H1 (cell line): ENCODE results near the gene SH3BP2. TPM values are rescaled to one million over a fixed set of nuclear protein-coding genes. Genes with fewer than 3 reads are reported as not detected.

Source experiments
- CTCF ChIA-PET: fragments of 300-600 bp; sonication (Branson Sonifier 250); formaldehyde crosslinking; loops from one replicate; lab custom pipeline; 2021; ENCODE audit not compliant: partially characterized antibody; lab: Charles Lee
- POLR2A ChIA-PET: fragments of 300-600 bp; sonication (Branson Sonifier 250); formaldehyde crosslinking; loops from one replicate; lab custom pipeline; 2021; ENCODE audit warnings: inconsistent platforms; ENCODE audit not compliant: partially characterized antibody; lab: Charles Lee
- DNase-seq, 2 experiments: peaks; one replicate each; pipeline versions ENCODE4 v3.0.0 to v3.0.0-alpha.2; 2010 to 2022; ENCODE audit warnings: low spot score in 2 of 2, low read depth in 1 of 2, mixed read lengths in 1 of 2
- FAIRE-seq: peaks from 2 replicates; lab custom pipeline; 2011; peaks lifted over from hg19 to GRCh38; lab: Jason Lieb, UNC
- H2AFZ ChIP-seq: 2 replicates; pipeline ENCODE4 v1.8.1; 2012; ENCODE audit warnings: low read length, inconsistent platforms
- H2AK5ac ChIP-seq: 2 replicates; pipeline ENCODE4 v1.6.1; 2013; ENCODE audit warnings: low read depth, low read length
- H2BK120ac ChIP-seq: replicated peaks from 2 replicates; pipeline ENCODE3; 2013; ENCODE audit warnings: low read depth, low read length, inconsistent platforms
- H2BK12ac ChIP-seq: 2 replicates; pipeline ENCODE4 v1.6.1; 2013; ENCODE audit warnings: low read depth, low read length
- H2BK15ac ChIP-seq: 2 replicates; pipeline ENCODE4 v1.6.1; 2013; ENCODE audit warnings: low read length
- H2BK20ac ChIP-seq: 2 replicates; pipeline ENCODE4 v1.6.1; 2013; ENCODE audit warnings: low read length
- H2BK5ac ChIP-seq: 2 replicates; pipeline ENCODE4 v1.6.1; 2013; ENCODE audit warnings: low read depth, low read length
- H3K14ac ChIP-seq: 2 replicates; pipeline ENCODE4 v1.6.1; 2013; ENCODE audit warnings: inconsistent platforms; ENCODE audit not compliant: insufficient read length
- H3K18ac ChIP-seq: 2 replicates; pipeline ENCODE4 v1.6.1; 2013; ENCODE audit warnings: low read length; ENCODE audit errors: extremely low read depth
- H3K23ac ChIP-seq: 2 replicates; pipeline ENCODE4 v1.6.1; 2013; ENCODE audit warnings: inconsistent platforms; ENCODE audit not compliant: insufficient read length
- H3K23me2 ChIP-seq: 2 replicates; pipeline ENCODE4 v1.6.1; 2013; ENCODE audit warnings: low read depth, low read length
- H3K27ac ChIP-seq: 2 replicates; pipeline ENCODE4 v1.6.1; 2011; ENCODE audit warnings: low read depth, low read length, inconsistent platforms
- H3K27me3 ChIP-seq, 4 experiments: replicated peaks in 1 of 4; 1 replicate in 1 of 4; 2 replicates in 3 of 4; pipeline versions ENCODE4 v1.6.1 to v1.8.1; 2011 to 2013; ENCODE audit warnings: low read length in 3 of 4, mild to moderate bottlenecking in 3 of 4, inconsistent platforms in 2 of 4, mixed read lengths in 2 of 4, moderate library complexity in 1 of 4; ENCODE audit not compliant: control insufficient read depth in 3 of 4, insufficient read depth in 3 of 4; ENCODE audit errors: extremely low read depth in 1 of 4
- H3K36me3 ChIP-seq, 4 experiments: 2 replicates each; pipeline versions ENCODE4 v1.6.1 to v1.8.1; 2011 to 2013; ENCODE audit warnings: mild to moderate bottlenecking in 4 of 4, low read length in 3 of 4, moderate library complexity in 2 of 4, control low read depth in 1 of 4, inconsistent platforms in 1 of 4; ENCODE audit not compliant: insufficient read depth in 4 of 4, control insufficient read depth in 2 of 4
- H3K4ac ChIP-seq: replicated peaks from 2 replicates; pipeline ENCODE3; 2013; ENCODE audit warnings: low read length, low read depth, mixed read lengths, inconsistent platforms; ENCODE audit not compliant: insufficient read length
- H3K4me1 ChIP-seq, 4 experiments: replicated peaks in 1 of 4; 1 replicate in 1 of 4; 2 replicates in 3 of 4; pipeline versions ENCODE4 v1.6.1 to v1.8.1; 2011 to 2013; ENCODE audit warnings: low read length in 3 of 4, inconsistent platforms in 2 of 4, mixed read lengths in 1 of 4; ENCODE audit not compliant: insufficient read depth in 4 of 4, control insufficient read depth in 3 of 4
- H3K4me2 ChIP-seq, 2 experiments: 2 replicates each; pipeline versions ENCODE4 v1.6.1 to v1.8.1; 2011 to 2013; ENCODE audit warnings: low read depth in 2 of 2, low read length in 2 of 2, control low read depth in 1 of 2, inconsistent platforms in 1 of 2, mild to moderate bottlenecking in 1 of 2; ENCODE audit not compliant: insufficient read depth in 1 of 2
- H3K4me3 ChIP-seq, 4 experiments: fragments of 200-600, 300-600 bp in 1 of 4; sonication (generic), shearing (Covaris generic), sonication (Bioruptor Twin) in 1 of 4; 2 replicates each; pipeline versions ENCODE4 v1.5.1 to v1.8.1; 2011 to 2016; ENCODE audit warnings: low read length in 4 of 4, low read depth in 3 of 4, control low read depth in 2 of 4, inconsistent platforms in 2 of 4, mild to moderate bottlenecking in 2 of 4, mixed read lengths in 1 of 4, moderate library complexity in 1 of 4; ENCODE audit not compliant: insufficient read depth in 2 of 4; ENCODE audit errors: extremely low read depth in 1 of 4
- H3K56ac ChIP-seq: replicated peaks from 2 replicates; pipeline ENCODE3; 2013; ENCODE audit warnings: low read depth, mild to moderate bottlenecking, mixed read lengths, low read length, inconsistent platforms; ENCODE audit not compliant: insufficient read length
- H3K79me1 ChIP-seq: 2 replicates; pipeline ENCODE4 v1.6.1; 2013; ENCODE audit warnings: low read depth, low read length, control low read depth
- H3K79me2 ChIP-seq, 2 experiments: 2 replicates each; pipeline versions ENCODE4 v1.6.1 to v1.8.1; 2012 to 2013; ENCODE audit warnings: low read length in 2 of 2, mild to moderate bottlenecking in 2 of 2, inconsistent platforms in 1 of 2; ENCODE audit not compliant: insufficient read depth in 2 of 2, control insufficient read depth in 1 of 2
- H3K9ac ChIP-seq, 4 experiments: replicated peaks in 1 of 4; 1 replicate in 1 of 4; 2 replicates in 3 of 4; pipeline versions ENCODE4 v1.6.1 to v1.8.1; 2011 to 2013; ENCODE audit warnings: low read depth in 3 of 4, low read length in 3 of 4, control low read depth in 2 of 4, mild to moderate bottlenecking in 2 of 4, moderate library complexity in 2 of 4, inconsistent platforms in 1 of 4; ENCODE audit errors: extremely low read depth in 1 of 4
- H3K9me3 ChIP-seq, 2 experiments: 2 replicates each; pipeline versions ENCODE4 v1.6.1 to v1.8.1; 2012 to 2013; ENCODE audit warnings: mild to moderate bottlenecking in 2 of 2, moderate library complexity in 2 of 2, control low read depth in 1 of 2, inconsistent platforms in 1 of 2, low read depth in 1 of 2, low read length in 1 of 2, mixed read lengths in 1 of 2; ENCODE audit not compliant: insufficient read depth in 2 of 2
- H4K20me1 ChIP-seq, 2 experiments: replicated peaks in 1 of 2; 2 replicates each; pipeline versions ENCODE3 to v1.8.1; 2011 to 2013; ENCODE audit warnings: inconsistent platforms in 2 of 2, low read length in 2 of 2, mild to moderate bottlenecking in 1 of 2; ENCODE audit not compliant: insufficient read depth in 2 of 2, control insufficient read depth in 1 of 2
- H4K5ac ChIP-seq: 2 replicates; pipeline ENCODE4 v1.6.1; 2013; ENCODE audit warnings: low read length, low read depth, mixed read lengths, inconsistent platforms; ENCODE audit not compliant: insufficient read length
- H4K8ac ChIP-seq: 2 replicates; pipeline ENCODE4 v1.8.0; 2013; ENCODE audit warnings: mild to moderate bottlenecking, moderate library complexity, low read length, inconsistent platforms; ENCODE audit not compliant: insufficient read depth; ENCODE audit errors: extremely low read depth
- H4K91ac ChIP-seq: replicated peaks from 2 replicates; pipeline ENCODE3; 2013; ENCODE audit warnings: low read length, mixed read lengths, inconsistent platforms; ENCODE audit not compliant: insufficient read length
- SIN3A ChIP-seq, 2 experiments: IDR thresholded peaks in 1 of 2; conservative IDR thresholded peaks in 1 of 2; 2 replicates each; pipeline ENCODE4 v1.6.1; 2011 to 2012; ENCODE audit warnings: low read length in 2 of 2, improper control_type of control experiment in 1 of 2, low read depth in 1 of 2, mild to moderate bottlenecking in 1 of 2
- WGBS, 2 experiments: shearing (Covaris generic) in 1 of 2; methylation state at CpG; one replicate each; pipeline versions ENCODE4 v1.1.6 to v1.1.7; 2013 to 2015; ENCODE audit warnings: low lambda C conversion rate in 2 of 2, mixed read lengths in 2 of 2, inconsistent platforms in 1 of 2, low coverage in 1 of 2, missing lambda C conversion rate in 1 of 2; ENCODE audit not compliant: insufficient replicate concordance in 2 of 2, insufficient coverage in 1 of 2, insufficient read length in 1 of 2; ENCODE audit errors: extremely low coverage in 1 of 2, missing lambda C conversion rate in 1 of 2; 5-methylcytosine and 5-hydroxymethylcytosine counted together
- polyA plus RNA-seq, 7 experiments: library from polyadenylated mRNA; depleted of rRNA in 3 of 7; stranded (reverse) in 5 of 7; unstranded in 2 of 7; fragments of >200 nt in 5 of 7; fragments of 200-250 nt in 2 of 7; gene quantifications; 1 replicate in 5 of 7; 2 replicates in 1 of 7; 4 replicates in 1 of 7; pipeline versions ENCODE4 v1.2.1 to v1.2.3, GENCODE V29; 2011 to 2013; ENCODE audit warnings: missing spikeins in 2 of 7, mixed read lengths in 2 of 7
- total RNA-seq: library from RNA; stranded (reverse); fragmentation: NEBNext Ultra II Directional; extraction: Animal tissue kit (Norgen Biotek cat#: 25700); gene quantifications from 2 replicates; pipeline ENCODE4 v1.2.1, GENCODE V29; 2021

SH3BP2 gene
- total and polyA plus RNA-seq, 2 of the 8 experiments (the other 6 are each of a cell fraction or from before 2014, with no cell fraction given), result 27.4 to 31.4 TPM

DNA sequence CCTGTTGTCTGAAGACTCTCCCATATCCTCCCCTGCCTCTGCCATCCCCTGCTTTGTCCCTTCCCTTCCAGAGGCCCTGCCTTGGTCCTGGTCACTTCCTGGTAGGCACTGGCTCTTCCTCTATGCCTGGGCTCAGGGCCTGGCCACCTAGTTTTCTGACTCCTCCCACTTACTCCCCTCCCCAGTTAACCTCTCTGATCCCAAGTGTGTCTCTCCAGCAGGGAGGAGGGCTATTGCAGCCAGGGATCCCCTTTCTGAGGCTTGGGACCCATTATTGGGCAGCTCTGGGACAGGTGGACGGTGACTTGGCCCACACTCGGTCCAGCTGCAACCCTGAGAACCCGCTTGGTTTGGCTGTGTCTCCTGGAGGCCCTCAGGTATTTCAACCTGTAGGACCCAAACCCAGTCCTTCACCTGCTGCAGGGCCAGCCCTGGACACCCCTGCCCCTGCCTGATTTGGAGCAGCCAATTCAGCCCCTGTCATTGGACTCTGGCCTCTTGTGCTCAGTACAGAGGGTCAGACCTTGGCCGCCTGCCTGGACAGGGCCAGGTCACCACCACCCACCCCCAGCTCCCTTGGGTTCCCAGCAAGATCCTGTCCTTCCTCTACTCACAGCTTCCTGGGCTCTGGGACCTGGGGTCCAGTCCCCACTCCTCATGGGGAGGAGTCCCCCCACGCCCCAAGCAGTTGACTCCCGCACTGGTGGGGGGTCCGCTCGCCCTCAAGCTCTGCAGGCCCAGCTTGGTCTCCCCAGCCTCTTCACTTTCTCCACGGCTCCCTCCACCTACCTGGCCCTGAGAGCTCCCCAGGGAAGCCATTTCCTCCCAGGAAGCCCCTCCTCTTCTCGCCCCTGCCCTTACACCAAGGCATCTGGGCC is 1.1 kb upstream of the SH3BP2 start:
- 94% methylated on average over 9 of the region's 10 CpGs; no CpG with 5 or more reads in 1 of the 2 experiments for WGBS, 2 experiments
- no peak overlapping the region for H3K9ac ChIP-seq
- no peak overlapping the region for H3K4me3 ChIP-seq
- H3K27ac ChIP-seq, result no peak overlapping the region
- no peak overlapping the region for H2BK120ac ChIP-seq
- ChIA-PET CTCF (interaction anchor here (1.5 kb wide), 2 partner anchors 18 to 34 kb away, joined by 3 to 5 read pairs; no protein-coding TSS in a partner anchor), POLR2A (interaction anchor here (0.8 to 2.6 kb wide), 8 partner anchors 9 to 153 kb away, joined by 3 to 10 read pairs (median 4); no protein-coding TSS in a partner anchor)
- no peak overlapping the region for H3K18ac ChIP-seq
- H3K27me3 ChIP-seq, result peaks cover 0 to 19% (median 12%) of the 10 kb centered on the region in 4 experiments; a peak in 5 of 7 replicates
- H2BK5ac ChIP-seq, result no peak overlapping the region
- peaks cover 0 to 24% (median 13%) of the 10 kb centered on the region in 4 experiments; a peak in 6 of 7 replicates for H3K4me1 ChIP-seq
- H2BK20ac ChIP-seq, result peak overlapping the region; percentile 61; the same call in 1 of the 2 replicates
- no peak overlapping the region for H2AFZ ChIP-seq
- DNase-seq (no peak), FAIRE-seq (no peak)
- H3K4ac ChIP-seq, result peak overlapping the region; percentile 14
- no peak overlapping the region for H3K56ac ChIP-seq
- H3K79me2 ChIP-seq, result no peaks in the 10 kb centered on the region
- no peaks in the 10 kb centered on the region; the same call in 1 of the 2 replicates for H3K23me2 ChIP-seq
- peak overlapping the region; percentile 40; the same call in 1 of the 2 replicates for H2BK15ac ChIP-seq
- no peak overlapping the region; a peak in 1 of 4 replicates for H3K4me2 ChIP-seq
- peak overlapping the region; percentile 25 for H4K91ac ChIP-seq
- H3K79me1 ChIP-seq, result 0 out of 2 replicates have a peak, but pooled peaks cover 2% of the 10 kb centered on the region
- H2AK5ac ChIP-seq, result peak overlapping the region; percentile 54; the same call in 1 of the 2 replicates
- H3K14ac ChIP-seq, result no peak overlapping the region
- H2BK12ac ChIP-seq, result peak overlapping the region; percentile 94; the same call in 1 of the 2 replicates
- H4K5ac ChIP-seq, result no peak overlapping the region
- peaks cover 2 to 3% of the 10 kb centered on the region in 2 experiments for H4K20me1 ChIP-seq
- H3K36me3 ChIP-seq, result no peaks in the 10 kb centered on the region
- no peak overlapping the region for H3K23ac ChIP-seq
- H4K8ac ChIP-seq, result no peak overlapping the region; the same call in 1 of the 2 replicates
- H3K9me3 ChIP-seq, result no peaks in the 10 kb centered on the region; a peak in 1 of 4 replicates
- TF ChIP-seq SIN3A (conservative IDR thresholded peaks at IDR 0.05 in 1 of 2, IDR thresholded peaks at IDR 0.05 in 1 of 2; ENCODE audit: low read depth in 1 of 2, low read length in 2 of 2), result no peak
